Gastroesophageal sphincter (tissue), 3 donors: Measurements from ENCODE around the gene PNKP.

ENCODE experiments used
- CTCF ChIP-seq, 4 experiments: fragments of 200-600 bp in 2 of 4; fragments of 450-650 bp in 2 of 4; sonication (generic) in 1 of 4; IDR thresholded peaks; one replicate each; pipeline ENCODE4 v1.5.1; 2017 to 2019; ENCODE audit warnings: antibody characterized with exemption in 4 of 4, mild to moderate bottlenecking in 2 of 4, moderate library complexity in 2 of 4
- EP300 ChIP-seq: sonication (generic); formaldehyde crosslinking; IDR thresholded peaks from one replicate; pipeline ENCODE4 v1.6.1; 2017; ENCODE audit warnings: antibody characterized with exemption, mild to moderate bottlenecking
- POLR2A ChIP-seq, 2 donors: fragments of 450-650 bp; IDR thresholded peaks; one replicate each; pipeline ENCODE4 v1.6.1; 2017; ENCODE audit warnings: antibody characterized with exemption in 2 of 2, mild to moderate bottlenecking in 2 of 2, moderate library complexity in 1 of 2
- POLR2AphosphoS5 ChIP-seq: sonication (generic); formaldehyde crosslinking; IDR thresholded peaks from one replicate; pipeline ENCODE4 v1.6.1; 2017; ENCODE audit warnings: antibody characterized with exemption

DNA sequence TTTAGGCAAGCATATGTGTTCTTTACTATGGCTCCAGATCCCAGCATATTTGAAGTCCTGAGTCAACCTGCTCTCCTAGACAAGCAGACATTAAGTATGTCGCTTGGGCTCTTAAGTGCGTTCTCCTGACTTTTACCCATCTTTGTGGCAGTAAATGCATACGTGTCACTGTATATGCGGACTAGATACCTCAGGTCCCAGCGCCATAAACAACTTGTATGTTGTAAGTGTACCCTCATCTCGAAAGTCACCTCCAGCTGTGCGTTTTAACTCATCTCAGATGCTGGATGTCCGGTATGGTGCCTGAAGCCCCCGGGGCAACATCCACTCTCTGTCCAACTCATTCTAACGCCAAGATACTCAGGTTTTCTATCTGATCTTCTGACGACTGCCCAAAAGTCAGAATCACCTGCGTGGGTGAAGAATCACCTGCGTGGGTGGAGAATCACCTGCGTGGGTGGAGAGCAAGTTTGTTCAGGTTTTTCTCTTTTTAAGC, 14.7 kb downstream of the PNKP start:
- TF ChIP-seq POLR2A (IDR thresholded peaks at IDR 0.05) (no peak), CTCF (IDR thresholded peaks at IDR 0.05) (no peak), POLR2AphosphoS5 (no peak), EP300 (no peak)
